Activated naive CD4-positive, alpha-beta T cell treated with anti-CD3 and anti-CD28 coated beads for 36 hours (primary cell): Measurements from ENCODE around the gene FAF1. TPM values are rescaled to one million over a fixed set of nuclear protein-coding genes. Genes with fewer than 3 reads are reported as not detected.

Experiments
- CTCF ChIA-PET: fragments of 350-600 bp; sonication (Branson Sonifier 250); formaldehyde crosslinking; loops from one replicate; lab custom pipeline; 2021; ENCODE audit warnings: antibody characterized with exemption; lab: Charles Lee
- DNase-seq: peaks from one replicate; pipeline ENCODE4 v3.0.0-alpha.2; 2020
- H3K27ac Mint-ChIP-seq: one replicate; pipeline ENCODE4 v1.8.0; 2021; ENCODE audit warnings: mild to moderate bottlenecking, mixed read lengths
- H3K27me3 Mint-ChIP-seq: one replicate; pipeline ENCODE4 v1.8.0; 2021; ENCODE audit warnings: low read depth, mixed read lengths
- H3K36me3 Mint-ChIP-seq: one replicate; pipeline ENCODE4 v1.8.0; 2021; ENCODE audit warnings: low read depth, mixed read lengths
- H3K4me1 Mint-ChIP-seq: one replicate; pipeline ENCODE4 v1.8.0; 2021; ENCODE audit warnings: low read depth, mixed read lengths
- H3K4me3 Mint-ChIP-seq: one replicate; pipeline ENCODE4 v1.8.0; 2021; ENCODE audit warnings: mild to moderate bottlenecking, moderate library complexity, mixed read lengths
- H3K9me3 Mint-ChIP-seq: one replicate; pipeline ENCODE4 v1.8.0; 2021; ENCODE audit warnings: mixed read lengths
- intact Hi-C: fragments of 100-400 bp; cut with micrococcal nuclease; formaldehyde crosslinking; loops from one replicate; pipeline ENCODE4 v1.15.1; 2023
- total RNA-seq, 2 experiments: library from RNA; stranded (reverse); gene quantifications; one replicate each; pipeline ENCODE4 v1.2.3, GENCODE V29; 2021

The FAF1 gene
- total RNA-seq, 2 experiments from 2014 or later = 87.9 to 90.1 TPM

GRCh38 chr1:50631161-50631560 is 328.9 kb downstream of the FAF1 start:
- no peaks in the 10 kb centered on the region for H3K4me1 Mint-ChIP-seq
- intact Hi-C loops = no loop called here
- CTCF ChIA-PET = no interaction called here
- no peaks in the 10 kb centered on the region for H3K27me3 Mint-ChIP-seq
- H3K9me3 Mint-ChIP-seq = peaks cover 3% of the 10 kb centered on the region
- H3K36me3 Mint-ChIP-seq = peaks cover 3% of the 10 kb centered on the region
- no peak overlapping the region for H3K4me3 Mint-ChIP-seq
- no peak for DNase-seq
- no peak overlapping the region for H3K27ac Mint-ChIP-seq

GRCh38 chr1:50622259-50622658 is 337.8 kb downstream of the FAF1 start:
- CTCF ChIA-PET = interaction anchor here (1.0 kb wide), 1 partner anchor 19 kb away, joined by 4 read pairs; no protein-coding TSS in a partner anchor
- H3K9me3 Mint-ChIP-seq = peaks cover 7% of the 10 kb centered on the region
- intact Hi-C loops = no loop called here
- no peak overlapping the region for H3K27ac Mint-ChIP-seq
- no peaks in the 10 kb centered on the region for H3K27me3 Mint-ChIP-seq
- H3K36me3 Mint-ChIP-seq = peaks cover 14% of the 10 kb centered on the region
- no peak overlapping the region for H3K4me3 Mint-ChIP-seq
- H3K4me1 Mint-ChIP-seq = no peaks in the 10 kb centered on the region
- DNase-seq = no peak

- peaks cover 14% of the 10 kb centered on the region for H3K36me3 Mint-ChIP-seq
- H3K4me1 Mint-ChIP-seq = no peaks in the 10 kb centered on the region
- no peak for DNase-seq
- no peak overlapping the region for H3K4me3 Mint-ChIP-seq
- no peak overlapping the region for H3K27ac Mint-ChIP-seq
- H3K9me3 Mint-ChIP-seq = peaks cover 7% of the 10 kb centered on the region
- CTCF ChIA-PET = interaction anchor here (0.6 to 1.0 kb wide), 2 partner anchors 8 to 17 kb away, joined by 3 to 4 read pairs; no protein-coding TSS in a partner anchor
- intact Hi-C loops = no loop called here
- no peaks in the 10 kb centered on the region for H3K27me3 Mint-ChIP-seq
These were observed 339.3 kb downstream of the FAF1 start for GRCh38 chr1:50620680-50621329.

DNA sequence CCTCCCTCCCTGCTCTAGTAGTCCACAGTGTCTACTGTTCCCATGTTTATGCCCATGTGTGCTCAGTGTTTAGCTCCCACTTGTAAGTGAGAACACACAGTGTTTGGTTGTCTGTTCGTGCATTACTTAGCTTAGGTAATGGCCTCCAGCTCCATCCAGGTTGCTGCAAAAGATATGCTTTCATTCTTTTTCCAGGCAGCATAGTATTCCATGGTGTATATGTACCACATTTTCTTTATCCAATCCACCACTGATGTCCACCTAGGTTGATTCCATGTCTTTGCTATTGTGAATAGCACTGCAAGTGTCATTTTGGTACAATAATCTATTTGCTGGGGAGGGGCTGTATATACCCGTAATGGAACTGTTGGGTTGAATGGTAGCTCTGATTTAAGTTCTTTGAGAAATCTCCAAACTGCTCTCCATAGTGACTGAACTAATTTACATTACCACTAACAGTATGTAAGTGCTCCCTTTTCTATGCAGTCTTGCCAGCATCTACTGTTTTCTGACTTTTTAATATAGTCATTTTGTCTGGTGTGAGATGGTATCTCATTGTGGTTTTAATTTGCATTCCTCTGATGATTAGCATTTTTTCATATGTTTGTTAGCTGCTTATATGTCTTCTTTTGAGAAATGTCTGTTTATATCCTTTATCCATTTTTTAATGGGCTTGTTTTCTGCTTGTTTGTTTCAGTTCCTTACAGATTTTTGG is 344.9 kb downstream of the FAF1 start:
- Mint-ChIP-seq H3K4me3 (no peak overlapping the region), H3K9me3 (peaks cover 9% of the 10 kb centered on the region), H3K36me3 (peaks cover 9% of the 10 kb centered on the region), H3K4me1 (peaks cover 2% of the 10 kb centered on the region), H3K27me3 (no peaks in the 10 kb centered on the region), H3K27ac (no peak overlapping the region)
- CTCF ChIA-PET = no interaction called here
- intact Hi-C loops = no loop called here
- no peak for DNase-seq

- Mint-ChIP-seq H3K4me3 (no peak overlapping the region), H3K4me1 (peaks cover 2% of the 10 kb centered on the region), H3K27me3 (no peaks in the 10 kb centered on the region), H3K9me3 (peaks cover 2% of the 10 kb centered on the region), H3K36me3 (peaks cover 6% of the 10 kb centered on the region), H3K27ac (no peak overlapping the region)
- CTCF ChIA-PET = no interaction called here
- DNase-seq = no peak
- intact Hi-C loops = no loop called here
These were observed 348.4 kb downstream of the FAF1 start for GRCh38 chr1:50611675-50612074.

- Mint-ChIP-seq H3K9me3 (peaks cover under 1% of the 10 kb centered on the region), H3K27ac (no peak overlapping the region), H3K27me3 (no peaks in the 10 kb centered on the region), H3K36me3 (peaks cover 6% of the 10 kb centered on the region), H3K4me3 (no peak overlapping the region), H3K4me1 (peaks cover 2% of the 10 kb centered on the region)
- no peak for DNase-seq
- CTCF ChIA-PET = no interaction called here
- intact Hi-C loops = no loop called here
These were observed 349.5 kb downstream of the FAF1 start for GRCh38 chr1:50610563-50610962.

- no peak overlapping the region for H3K27ac Mint-ChIP-seq
- H3K4me1 Mint-ChIP-seq = peaks cover 2% of the 10 kb centered on the region
- no peak overlapping the region for H3K4me3 Mint-ChIP-seq
- no peaks in the 10 kb centered on the region for H3K9me3 Mint-ChIP-seq
- intact Hi-C loops = no loop called here
- H3K36me3 Mint-ChIP-seq = peaks cover 3% of the 10 kb centered on the region
- CTCF ChIA-PET = interaction anchor here (0.6 to 1.3 kb wide), 2 partner anchors 8 to 13 kb away, joined by 3 read pairs; no protein-coding TSS in a partner anchor
- no peak for DNase-seq
- no peaks in the 10 kb centered on the region for H3K27me3 Mint-ChIP-seq
These were observed 350.6 kb downstream of the FAF1 start for GRCh38 chr1:50609508-50609907.

DNA sequence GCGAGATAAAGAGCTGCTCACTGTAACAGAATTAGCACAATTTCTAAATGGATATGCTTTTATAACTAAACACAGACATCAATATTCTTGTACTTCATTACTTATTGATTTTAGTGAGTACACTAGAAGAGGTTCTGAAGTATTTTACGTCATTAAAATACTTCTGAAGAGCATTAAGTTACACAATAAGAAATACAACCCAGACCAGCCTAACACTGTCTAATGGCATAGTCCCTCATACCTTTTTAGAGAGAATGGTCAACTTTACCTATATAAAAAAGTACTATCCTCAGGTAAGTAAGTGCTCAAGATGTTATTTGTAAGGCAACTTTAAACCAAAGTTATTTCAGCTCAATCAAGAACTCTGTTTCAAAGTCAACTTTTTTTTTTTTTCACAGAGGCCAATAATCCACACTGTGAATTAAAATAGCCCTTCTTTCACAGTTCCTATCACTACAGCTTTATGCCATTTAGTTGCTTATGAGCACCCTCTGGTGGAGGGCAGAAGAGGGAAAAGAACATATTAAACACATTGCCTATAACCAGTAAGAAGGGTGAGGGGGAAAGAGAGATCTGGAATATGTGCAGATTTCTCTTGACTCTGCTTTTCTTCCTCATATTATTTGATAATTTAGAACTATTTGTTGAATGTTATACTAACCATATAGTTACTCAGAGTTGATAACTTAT is 354.7 kb downstream of the FAF1 start:
- CTCF ChIA-PET = interaction anchor here (1.3 kb wide), 1 partner anchor 236 kb away, joined by 4 read pairs; no protein-coding TSS in a partner anchor
- no peaks in the 10 kb centered on the region for H3K4me1 Mint-ChIP-seq
- H3K27ac Mint-ChIP-seq = no peak overlapping the region
- intact Hi-C loops = loop anchor here (1.0 kb wide), 1 partner anchor 237 kb away; no protein-coding TSS in a partner anchor
- no peaks in the 10 kb centered on the region for H3K27me3 Mint-ChIP-seq
- peak; percentile 31 for DNase-seq
- no peaks in the 10 kb centered on the region for H3K9me3 Mint-ChIP-seq
- no peak overlapping the region for H3K4me3 Mint-ChIP-seq
- H3K36me3 Mint-ChIP-seq = peaks cover 3% of the 10 kb centered on the region

DNA sequence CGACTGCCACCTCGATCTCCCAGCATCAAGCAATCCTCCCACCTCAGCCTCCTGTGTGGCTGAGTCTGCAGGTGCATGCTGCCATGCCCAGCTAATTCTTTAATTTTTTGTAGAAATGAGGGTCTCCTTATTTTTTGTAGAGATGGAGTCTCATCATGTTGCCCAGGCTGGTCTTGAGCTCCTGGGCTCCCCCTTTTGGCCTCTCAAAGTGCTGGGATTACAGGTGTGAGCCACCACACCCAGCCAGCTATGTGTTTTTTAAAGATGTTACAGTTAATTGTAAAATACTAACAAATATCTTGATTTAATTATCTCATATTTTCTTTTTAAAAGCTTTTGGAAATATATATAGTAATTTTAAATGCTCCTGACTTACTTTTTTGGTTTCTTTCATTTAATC is 355.5 kb downstream of the FAF1 start:
- intact Hi-C loops = loop anchor here (5.0 kb wide), 1 partner anchor 177 kb away; no protein-coding TSS in a partner anchor
- Mint-ChIP-seq H3K4me3 (no peak overlapping the region), H3K27ac (no peak overlapping the region), H3K27me3 (no peaks in the 10 kb centered on the region), H3K9me3 (no peaks in the 10 kb centered on the region), H3K36me3 (peaks cover 3% of the 10 kb centered on the region), H3K4me1 (no peaks in the 10 kb centered on the region)
- CTCF ChIA-PET = no interaction called here
- DNase-seq = no peak

DNA sequence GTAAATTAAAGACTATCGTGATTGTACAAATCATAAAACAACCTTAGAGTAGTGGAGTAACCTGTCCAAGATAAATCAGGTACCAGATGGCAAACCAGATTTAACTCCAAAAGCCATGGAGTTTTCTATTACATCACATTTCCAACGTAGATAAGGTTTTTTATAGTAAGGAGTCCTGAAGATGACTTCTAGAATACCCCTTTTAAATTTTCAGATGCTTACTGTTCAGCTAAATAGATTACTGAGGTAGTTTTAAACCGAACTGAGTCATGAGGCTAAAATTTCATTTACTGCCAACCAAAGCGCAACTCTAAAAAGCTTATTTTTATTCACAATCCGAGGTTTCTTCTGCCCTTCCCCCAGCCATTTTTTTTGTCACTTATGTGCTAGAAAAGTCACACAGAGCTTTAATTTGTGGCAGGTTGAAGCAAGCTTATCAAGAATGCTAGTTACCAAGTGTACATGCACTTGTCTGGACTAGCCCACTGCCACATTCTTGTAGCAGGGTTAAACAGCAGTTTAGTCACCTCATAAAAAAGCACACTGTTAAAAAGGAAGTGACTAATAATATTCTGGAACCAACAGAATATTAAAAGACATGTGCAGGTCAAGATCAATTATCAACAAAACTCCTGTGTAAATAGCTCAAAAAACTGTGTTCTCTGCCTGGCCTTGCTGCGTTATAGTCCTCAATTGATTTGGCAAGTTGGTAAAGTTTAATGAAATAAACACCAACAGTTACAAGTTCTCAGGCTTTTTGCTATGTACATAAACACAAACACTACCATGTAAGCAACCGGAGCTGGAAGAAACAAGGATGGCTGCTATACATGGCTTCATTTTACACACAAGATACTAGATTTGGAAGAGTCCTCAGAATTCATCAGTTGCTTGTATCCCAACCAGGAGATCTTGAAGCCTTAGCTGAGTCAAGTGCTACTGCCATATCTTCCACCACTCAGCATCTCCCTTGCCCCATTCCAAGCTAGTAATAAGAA is 356.5 kb downstream of the FAF1 start:
- Mint-ChIP-seq H3K27ac (peak overlapping the region; percentile 22), H3K27me3 (no peaks in the 10 kb centered on the region), H3K36me3 (peaks cover 2% of the 10 kb centered on the region), H3K4me3 (no peak overlapping the region), H3K4me1 (no peaks in the 10 kb centered on the region), H3K9me3 (no peaks in the 10 kb centered on the region)
- DNase-seq = no peak
- CTCF ChIA-PET = interaction anchor here (0.9 to 1.0 kb wide), 2 partner anchors 18 to 589 kb away, joined by 4 read pairs; no protein-coding TSS in a partner anchor
- intact Hi-C loops = loop anchor here (5.0 kb wide), 1 partner anchor 176 kb away; no protein-coding TSS in a partner anchor

- Mint-ChIP-seq H3K9me3 (no peaks in the 10 kb centered on the region), H3K27me3 (no peaks in the 10 kb centered on the region), H3K4me1 (no peaks in the 10 kb centered on the region), H3K36me3 (peaks cover 15% of the 10 kb centered on the region), H3K4me3 (no peak overlapping the region), H3K27ac (no peak overlapping the region)
- DNase-seq = no peak
- CTCF ChIA-PET = no interaction called here
- intact Hi-C loops = loop anchor here (10.0 kb wide), 1 partner anchor 845 kb away; no protein-coding TSS in a partner anchor
These were observed 360.5 kb downstream of the FAF1 start for GRCh38 chr1:50599546-50599945.
